ENCODE results near the gene MPV17.
"Not testable (repeated sequence)": the region's sequence is repeated elsewhere in the genome, so short reads cannot be mapped to it uniquely, and the experiment has no call there.

Gene MPV17

DNA sequence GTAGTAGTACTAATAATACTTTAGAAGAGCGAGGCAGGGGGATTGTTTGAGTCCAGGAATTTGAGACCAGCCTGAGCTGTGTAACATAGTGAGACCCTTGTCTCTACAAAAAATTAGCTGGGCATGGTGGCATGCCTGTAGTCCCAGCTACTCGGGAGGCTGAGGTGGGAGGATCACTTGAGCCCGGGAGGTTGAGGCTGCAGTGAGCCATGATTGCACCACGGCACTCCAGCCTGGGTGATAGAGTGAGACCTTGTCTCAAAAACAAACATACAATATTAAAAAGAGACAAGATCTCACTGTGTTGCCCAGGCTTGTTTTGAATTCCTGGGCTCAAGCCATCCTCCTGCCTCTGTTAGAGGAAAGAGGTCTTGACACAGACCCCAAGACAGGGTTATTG lies 22.3 kb downstream of the MPV17 start:
- not testable (repeated sequence) for DNase-seq (ENCODE audit: low read depth in 2 of 2, low spot score in 1 of 2)

DNA sequence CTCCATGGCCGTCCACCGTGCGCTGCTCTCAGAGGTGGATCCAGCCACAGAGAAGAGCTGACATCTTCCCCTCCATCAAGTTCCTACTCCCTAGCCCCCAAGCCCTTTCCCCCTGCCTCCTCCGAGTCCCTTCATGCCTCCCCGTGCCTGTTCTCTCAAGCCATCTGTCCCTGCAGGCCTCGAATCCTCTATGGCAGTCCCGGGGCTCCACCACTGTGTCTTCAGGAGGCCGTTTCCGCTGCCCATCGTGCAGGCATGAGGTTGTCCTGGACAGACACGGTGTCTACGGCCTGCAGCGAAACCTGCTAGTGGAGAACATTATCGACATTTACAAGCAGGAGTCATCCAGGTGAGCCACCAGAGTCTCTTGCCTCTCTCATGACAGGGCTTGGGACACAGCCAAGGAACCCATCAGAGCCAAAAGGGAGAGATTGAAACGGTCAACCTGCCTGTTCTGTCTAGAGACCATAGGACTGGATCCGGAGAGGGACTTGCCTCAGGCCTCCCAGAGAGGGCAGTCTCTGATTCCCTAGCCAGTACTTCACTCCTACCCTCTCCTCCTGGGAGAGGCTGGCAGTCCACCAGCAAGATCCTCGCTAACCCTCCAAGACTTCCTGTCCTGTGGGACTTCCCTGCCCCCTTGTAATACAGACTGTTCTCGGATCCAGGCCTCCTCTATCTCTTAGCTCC lies 24.4 kb downstream of the MPV17 start:
- no peak for DNase-seq (ENCODE audit: low read depth in 2 of 2, low spot score in 1 of 2)

DNA sequence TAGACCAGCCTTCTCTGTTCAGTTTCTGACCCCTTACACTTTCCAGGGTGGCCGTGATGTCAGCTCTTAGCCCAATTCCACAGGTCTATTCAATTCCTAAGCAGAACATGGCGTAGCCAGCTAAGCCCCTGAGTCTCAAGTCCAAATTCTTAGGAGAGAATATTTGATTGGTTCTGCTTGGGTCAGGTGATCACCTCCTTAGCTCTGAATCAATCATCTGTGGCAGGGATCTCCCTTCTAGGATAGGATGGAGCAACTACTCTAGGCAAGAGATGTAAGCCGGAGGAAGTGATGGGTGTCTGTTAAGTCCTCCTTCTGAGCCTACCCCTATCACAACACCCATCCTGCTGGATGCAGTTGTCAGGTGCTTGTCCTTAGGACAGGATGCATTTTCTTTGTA lies 25.7 kb downstream of the MPV17 start:
- DNase-seq (ENCODE audit: low read depth in 2 of 2, low spot score in 1 of 2): no peak

DNA sequence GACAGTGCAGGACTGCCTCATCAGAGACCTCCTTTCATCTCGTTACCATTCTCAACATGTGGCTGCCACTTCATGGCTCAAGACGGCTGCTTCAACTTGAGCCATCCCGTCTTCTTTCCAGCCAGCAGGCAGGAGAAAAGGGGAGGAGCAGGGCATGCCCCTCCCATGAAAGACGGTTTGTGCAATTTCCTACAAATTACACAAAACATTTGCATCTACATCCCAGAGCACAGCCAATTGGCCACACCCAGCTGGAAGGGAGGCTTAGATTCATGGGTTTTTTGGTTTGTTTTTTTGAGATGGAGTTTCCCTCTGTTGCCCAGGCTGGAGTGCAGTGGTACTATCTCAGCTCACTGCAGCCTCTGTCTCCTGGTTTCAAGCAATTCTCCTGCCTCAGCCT lies 26.4 kb downstream of the MPV17 start:
- no peak for DNase-seq (ENCODE audit: low read depth in 2 of 2, low spot score in 1 of 2)

DNA sequence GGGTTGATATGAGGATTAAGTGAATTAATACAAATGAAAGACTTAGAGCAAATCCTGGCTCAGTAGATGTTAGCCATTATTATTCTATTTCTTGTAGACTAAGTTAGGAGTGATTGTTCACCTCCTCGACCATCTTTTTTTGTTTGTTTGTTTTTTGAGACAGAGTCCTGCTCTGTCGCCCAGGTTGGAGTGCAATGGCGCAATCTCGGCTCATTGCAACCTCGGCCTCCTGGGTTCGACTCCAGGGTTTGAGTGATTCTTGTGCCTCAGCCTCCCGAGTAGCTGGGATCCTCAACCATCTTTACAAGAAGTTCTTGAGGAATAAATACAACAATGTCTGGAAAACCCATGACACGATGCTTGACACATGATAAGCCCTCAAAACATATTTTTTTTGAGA lies 28.0 kb downstream of the MPV17 start:
- DNase-seq (ENCODE audit: low read depth in 2 of 2, low spot score in 1 of 2): no peak

DNA sequence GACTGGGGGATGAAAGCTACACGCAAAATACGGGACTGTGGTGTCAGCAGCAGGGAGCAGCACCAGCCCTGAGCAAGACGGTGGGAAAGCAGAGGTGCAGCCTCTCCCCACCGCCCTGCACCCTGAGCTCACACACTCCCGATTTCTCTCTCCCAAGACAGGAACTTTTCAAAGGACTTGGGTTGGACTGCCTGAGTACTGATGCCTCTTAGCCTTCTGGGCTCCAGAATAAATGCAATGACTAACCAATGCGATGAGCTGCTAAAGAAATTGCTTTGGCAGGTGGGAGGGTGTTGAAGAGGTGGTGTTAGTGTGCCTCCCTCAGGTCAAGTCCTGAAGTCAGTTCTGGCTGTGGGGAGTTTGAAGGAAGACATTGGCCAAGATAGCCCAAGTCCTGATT lies 31.0 kb downstream of the MPV17 start:
- no peak for DNase-seq (ENCODE audit: low read depth in 2 of 2, low spot score in 1 of 2)

DNA sequence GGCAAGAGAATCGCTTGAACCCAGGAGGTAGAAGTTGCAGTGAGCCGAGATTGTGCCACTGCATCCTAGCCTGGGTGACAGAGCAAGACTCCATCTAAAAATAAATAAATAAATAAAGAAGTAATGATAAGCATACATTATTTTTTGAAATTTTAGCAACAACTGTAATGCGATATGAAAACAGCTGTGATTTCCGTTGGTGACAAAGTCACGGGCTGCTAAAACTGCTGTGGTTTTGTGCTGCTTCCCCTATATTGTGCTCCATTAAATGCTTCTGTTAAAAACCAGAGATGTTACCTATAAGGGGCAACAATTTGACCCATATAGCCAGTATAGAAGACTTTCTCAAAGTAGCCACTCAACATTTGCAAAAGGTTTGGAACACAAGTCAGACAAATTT lies 32.3 kb downstream of the MPV17 start:
- DNase-seq (ENCODE audit: low read depth in 2 of 2, low spot score in 1 of 2): no peak

DNA sequence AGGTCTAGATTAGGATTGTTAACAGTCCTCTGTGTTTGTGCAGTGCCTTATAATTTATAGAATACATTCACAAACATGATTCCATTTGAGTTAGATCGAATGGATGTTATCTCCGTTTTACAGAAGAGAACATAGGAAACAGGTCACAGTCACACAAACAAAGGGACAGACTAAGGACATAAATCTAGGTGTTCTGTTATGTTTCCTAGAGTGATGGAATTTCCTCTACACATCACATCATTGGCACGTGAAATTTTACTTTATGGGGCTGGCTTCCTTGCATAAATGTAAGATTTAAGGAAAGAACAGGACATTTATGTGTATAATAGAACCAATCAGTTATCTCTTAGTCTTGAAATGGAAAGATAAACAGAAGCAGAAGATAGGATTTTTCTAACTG lies 34.3 kb downstream of the MPV17 start:
- DNase-seq (ENCODE audit: low read depth in 2 of 2, low spot score in 1 of 2): no peak

DNA sequence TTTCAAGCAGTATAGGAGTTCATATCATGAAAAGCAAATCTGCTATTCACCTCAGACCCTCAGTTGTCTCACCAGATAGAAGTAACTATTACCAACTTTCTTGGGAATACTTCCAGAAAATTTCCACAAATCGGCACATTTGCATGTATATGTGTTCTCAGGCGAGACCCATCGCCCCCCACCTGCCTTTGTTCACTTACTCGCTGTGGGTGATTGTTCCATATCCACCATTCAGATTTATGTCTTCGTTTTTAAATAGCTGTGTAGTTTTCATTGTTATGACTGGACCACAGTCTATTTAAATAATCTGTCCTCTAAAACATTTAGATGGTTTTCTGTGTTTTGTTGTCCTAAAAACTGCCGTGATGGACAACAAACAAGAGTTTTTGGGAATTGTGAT lies 37.4 kb downstream of the MPV17 start:
- no peak for DNase-seq (ENCODE audit: low read depth in 2 of 2, low spot score in 1 of 2)

DNA sequence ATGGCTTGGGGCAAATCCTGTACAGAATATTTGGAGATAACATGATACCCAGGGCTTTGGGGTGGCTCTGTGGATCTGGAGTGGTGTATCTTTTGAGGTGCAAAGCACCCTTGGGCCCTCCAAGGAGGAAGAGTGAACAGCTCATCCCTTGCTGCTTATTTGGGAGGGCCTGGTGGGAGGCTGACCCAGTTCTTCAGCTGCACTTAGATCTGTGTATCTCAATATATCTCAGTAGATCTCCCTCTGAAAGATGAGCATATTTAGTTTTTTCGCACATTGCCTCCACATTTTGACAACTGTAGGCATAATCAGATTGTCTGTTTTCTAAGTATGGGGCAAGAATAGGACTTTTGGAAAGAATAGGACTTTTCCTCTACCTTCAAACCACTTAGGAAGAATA lies 37.9 kb downstream of the MPV17 start:
- DNase-seq (ENCODE audit: low read depth in 2 of 2, low spot score in 1 of 2): no peak

DNA sequence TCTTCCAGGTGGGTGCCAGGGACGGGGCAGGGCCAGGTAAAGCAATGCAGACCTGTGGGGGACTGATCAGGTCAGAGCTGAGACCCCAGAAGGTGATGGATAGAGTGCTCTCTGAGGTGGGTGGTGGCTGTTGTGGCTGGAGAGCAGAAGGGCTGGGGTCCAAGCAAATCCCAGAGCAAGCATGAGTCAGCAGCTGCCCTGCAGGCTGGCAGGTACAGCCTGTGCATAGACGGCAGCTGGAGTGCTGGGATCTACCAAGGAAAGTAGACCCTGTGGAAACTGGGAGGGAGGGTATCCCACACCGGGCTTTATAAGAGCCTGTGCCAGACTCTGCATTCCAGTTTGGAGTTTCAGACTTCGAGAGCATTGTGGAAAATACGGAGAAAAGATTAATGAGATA lies 40.0 kb downstream of the MPV17 start:
- no peak for DNase-seq (ENCODE audit: low read depth in 2 of 2, low spot score in 1 of 2)

DNA sequence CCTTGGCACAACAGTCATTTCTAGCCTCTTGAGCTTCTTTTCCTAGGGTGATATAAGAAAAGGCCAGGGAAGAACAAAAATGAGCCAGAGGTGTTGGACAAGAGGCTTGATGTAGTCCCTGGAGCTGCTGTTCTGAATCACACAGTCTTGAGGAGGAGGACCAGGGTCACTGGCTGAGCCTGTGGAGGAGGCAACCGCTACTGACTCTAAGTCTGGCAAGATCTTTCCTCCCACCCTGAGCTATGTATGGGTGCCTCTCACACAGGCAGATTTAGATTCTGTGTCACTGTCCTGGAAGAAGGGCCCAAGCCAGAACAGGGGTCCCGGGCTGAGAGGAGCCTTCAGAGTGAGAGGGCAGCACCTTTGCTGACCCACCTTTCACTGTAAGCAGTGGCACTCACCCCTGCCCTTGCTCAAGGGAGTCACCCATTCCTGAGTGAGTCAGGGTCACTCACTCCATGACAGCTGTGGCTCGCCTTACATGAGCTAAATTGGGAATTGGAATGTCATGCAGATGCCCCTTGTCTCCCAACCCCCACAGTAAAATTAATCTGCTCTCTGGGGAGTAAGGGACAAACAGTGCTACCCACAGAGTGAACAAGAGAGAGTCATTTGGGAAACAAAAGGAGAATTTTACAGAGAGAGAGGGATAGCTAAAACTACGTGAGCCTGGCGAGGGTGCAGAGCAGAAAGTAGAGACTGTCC lies 40.9 kb downstream of the MPV17 start, which contains the start of gene TRIM54:
Gene TRIM54 (plus strand): TSS at position 575 of the 705 bp plus-strand sequence. CDS start 303 bp downstream, outside the sequence.
- no peak for DNase-seq (ENCODE audit: low read depth in 2 of 2, low spot score in 1 of 2)

DNA sequence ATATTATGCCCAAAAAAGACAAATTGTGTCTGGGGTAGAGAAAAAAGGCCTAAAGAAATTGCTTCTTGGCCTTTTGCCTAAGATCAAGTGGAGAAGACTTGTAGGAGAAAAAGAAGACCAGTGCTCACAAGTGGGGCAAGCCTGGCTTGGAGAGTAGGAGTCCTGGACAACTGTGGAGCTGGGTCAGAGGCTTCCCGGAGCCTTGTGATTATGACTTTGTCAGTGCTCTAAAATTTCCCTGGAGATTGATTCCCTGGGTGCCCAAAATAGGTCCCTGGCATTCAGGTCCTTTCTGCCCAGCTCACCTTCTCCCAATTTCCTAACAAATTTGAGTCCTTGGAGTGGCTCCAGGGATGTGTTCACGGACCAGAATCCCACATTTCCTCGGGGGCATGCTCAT lies 41.5 kb downstream of the MPV17 start:
- no peak for DNase-seq (ENCODE audit: low read depth in 2 of 2, low spot score in 1 of 2)

DNA sequence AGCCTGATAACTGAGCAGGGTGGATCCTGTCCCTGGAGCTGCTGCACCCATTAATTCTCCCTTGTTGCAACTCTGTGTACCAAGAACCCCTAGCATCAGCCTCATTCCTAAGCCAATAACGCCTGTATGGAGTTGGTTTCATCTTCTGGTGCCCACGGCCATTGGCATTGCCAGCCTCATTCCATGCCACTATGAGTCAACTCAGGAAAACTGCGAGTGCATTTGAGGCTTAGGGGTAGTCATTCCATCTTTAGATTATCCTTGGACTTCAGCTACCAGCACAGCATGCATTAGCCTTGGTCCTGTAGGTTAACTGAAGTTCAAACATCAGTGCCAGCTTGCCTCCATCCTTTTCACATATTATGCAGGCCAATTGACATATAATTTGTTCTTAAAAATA lies 42.1 kb downstream of the MPV17 start:
- DNase-seq (ENCODE audit: low read depth in 2 of 2, low spot score in 1 of 2): no peak

DNA sequence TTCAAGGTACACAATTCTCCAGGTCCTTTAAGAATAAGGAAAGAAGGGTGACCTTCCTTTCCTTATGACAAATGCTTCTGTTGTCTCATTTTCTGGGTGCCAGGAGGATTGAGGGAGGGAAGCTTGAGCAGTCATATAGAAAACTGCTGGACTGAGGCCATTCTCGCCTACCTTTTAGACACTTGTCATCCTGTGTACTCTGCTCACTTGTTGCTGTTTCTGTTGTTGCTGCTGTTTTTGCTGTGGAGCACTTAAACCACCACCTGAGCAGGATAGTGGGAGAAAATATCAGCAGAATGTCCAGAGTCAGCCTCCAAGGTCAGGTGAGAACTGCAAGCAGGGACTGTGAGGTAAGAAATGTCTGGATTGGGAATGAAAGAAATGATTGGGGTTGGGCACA lies 44.9 kb downstream of the MPV17 start:
- no peak for DNase-seq (ENCODE audit: low read depth in 2 of 2, low spot score in 1 of 2)

DNA sequence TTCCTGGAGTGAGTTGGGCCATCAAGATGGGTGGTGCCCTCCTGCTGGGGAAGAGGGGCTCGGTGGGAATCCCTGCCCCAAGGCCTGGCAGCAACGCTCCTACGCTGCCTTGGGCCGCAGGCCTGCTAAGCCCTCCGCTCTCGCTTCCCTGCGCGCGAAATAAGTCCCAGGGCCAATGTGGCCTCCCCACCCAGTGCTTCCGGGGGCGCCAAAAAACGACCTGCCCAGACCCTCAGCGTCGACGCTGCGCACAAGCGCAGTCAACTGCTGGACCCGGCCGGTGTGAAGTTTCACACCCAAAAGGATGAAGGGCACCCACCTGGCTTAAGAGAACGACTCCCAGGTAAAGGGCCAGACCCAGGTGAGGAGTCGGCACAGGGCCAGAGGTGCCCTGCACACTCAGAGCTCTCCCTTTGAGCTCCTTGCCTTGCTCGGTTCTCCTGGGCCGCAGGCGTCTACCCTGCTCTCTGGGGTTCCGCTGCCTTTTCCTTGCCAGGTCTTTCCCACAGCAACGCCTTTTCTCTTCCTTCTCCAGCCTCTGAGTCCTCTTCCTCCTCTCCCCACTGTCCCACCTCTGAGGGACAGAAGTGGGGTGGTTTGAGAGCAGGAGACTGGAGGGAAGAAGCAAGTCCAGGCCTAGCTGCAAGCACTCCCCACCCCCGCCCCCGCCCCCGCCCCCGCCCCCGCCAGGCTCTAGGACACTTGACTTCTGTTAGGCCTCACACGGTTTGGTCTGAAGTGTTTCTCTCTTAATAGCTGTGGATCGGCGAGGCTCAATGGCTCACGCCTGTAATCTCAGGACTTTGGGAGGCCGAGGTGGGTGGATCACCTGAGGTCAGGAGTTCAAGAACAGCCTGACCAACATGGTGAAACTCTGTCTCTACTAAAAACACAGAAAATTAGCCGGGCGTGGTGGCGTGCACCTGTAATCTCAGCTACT lies 47.4 kb downstream of the MPV17 start, which contains the start of gene DNAJC5G:
Gene DNAJC5G (plus strand): TSS at position 223 of the 940 bp plus-strand sequence. CDS start 1,296 bp downstream, outside the sequence.
- DNase-seq (ENCODE audit: low read depth in 2 of 2, low spot score in 1 of 2): no peak

DNA sequence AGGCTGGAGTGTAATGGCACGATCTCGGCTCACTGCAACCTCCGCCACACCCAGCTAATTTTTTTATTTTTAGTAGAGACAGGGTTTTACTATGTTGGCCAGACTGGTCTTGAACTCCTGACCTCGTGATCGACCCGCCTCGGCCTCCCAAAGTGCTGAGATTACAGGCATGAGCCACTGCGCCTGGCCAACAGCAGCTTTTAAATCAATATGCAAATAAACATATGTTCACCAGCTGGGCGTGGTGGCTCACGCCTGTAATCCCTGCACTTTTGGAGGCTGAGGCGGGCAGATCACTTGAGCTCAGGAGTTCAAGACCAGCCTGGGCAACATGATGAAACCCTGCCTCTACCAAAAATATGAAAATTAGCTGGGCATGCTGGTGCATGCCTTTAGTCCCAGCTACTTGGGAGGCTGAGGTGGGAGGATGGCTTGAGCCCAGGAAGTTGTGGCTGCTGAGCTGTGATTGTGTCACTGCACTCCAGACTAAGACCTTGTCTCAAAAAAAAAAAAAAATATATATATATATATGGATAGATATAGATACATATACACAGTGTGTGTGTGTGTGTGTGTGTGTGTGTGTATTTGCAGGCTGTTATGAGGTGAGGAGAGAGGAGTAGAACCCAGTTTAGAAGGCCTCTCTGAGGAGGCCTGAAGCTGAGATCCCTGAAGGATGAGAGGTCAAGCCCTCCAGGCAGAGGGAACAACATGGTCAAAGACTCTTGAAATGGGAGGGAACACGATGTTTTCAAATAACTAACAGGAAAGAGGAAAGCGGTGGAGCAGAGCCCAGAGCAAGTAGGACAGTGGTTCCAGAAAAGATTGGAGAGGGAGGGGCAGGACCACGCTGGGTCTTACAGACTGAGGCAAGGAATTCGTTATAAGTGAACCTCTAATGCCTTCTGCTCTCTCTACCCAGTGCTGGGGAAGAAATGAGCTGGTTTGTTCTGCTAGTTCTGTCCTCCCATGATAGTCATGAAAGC lies 50.1 kb downstream of the MPV17 start:
- DNase-seq (ENCODE audit: low read depth in 2 of 2, low spot score in 1 of 2): not testable (repeated sequence)

DNA sequence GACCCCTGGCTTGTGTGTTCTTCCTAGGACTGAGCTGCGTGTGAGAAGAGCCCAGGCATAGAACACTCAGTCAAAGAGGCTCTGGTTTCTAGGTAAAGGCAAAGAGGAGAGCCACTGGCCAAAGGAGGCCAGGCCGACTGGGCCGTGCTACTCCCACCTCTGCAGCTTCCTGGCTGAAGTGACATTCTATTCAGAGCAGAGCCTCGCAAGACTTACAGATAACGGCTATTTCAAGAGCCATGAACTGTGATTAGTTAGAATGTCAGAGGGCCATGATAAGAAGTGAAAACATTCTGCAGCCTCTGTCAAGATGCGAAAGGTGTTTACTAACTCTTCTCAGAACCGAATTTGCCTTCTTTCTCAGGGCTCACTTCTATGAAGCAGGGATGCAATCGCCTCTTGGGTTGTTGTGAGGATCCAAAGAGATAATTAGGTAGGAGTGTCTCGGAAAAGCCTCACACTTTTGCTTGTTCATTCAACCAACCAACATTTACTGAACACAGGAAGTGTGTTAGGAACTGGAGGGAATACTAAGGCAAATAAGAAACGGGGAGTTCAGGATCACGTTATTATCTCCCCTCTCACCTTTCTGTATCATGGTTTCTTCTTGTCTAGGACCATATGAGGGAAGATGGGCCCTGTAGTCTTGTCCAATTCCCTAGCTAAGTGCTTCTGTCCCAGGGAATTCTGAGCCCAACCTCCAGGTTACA lies 51.1 kb downstream of the MPV17 start:
- no peak for DNase-seq (ENCODE audit: low read depth in 2 of 2, low spot score in 1 of 2)

DNA sequence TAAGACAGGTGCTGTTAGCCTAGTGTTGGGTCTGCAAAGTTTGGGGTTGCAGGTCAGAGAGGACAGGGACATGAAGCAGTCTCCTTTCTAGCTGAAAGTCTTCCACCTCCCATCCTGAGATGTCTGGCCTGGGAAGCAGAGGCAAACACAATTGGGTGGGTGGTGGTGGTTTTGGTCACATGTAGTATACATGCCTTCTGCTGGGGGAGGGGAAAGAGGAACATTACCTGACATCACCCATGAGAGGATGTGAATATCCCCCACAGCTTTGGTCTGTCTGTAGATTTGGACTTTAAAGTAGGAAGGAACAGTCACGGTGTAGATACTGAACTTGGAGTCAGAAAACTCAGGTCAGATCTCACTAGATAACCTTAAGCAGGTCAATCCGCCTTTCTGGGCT lies 52.2 kb downstream of the MPV17 start:
- no peak for DNase-seq (ENCODE audit: low read depth in 2 of 2, low spot score in 1 of 2)

DNA sequence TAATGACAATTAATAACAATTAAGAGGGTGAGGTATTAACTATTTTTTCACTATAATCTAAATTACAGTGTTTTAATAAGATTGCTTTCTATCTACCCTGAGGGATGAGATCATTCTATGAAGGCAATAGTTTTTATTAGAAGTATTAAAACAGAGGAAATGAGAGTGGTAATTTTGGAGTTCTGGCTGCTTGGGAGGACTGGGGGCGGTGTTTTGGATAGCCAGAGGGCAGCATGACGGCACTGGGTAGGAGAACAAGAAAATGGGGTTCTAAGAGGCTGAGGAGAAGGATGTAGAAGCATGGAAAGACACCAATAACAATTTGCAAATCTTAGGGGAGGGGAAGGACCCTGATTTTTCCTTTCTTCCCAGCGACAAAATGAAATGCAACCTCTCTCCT lies 52.8 kb downstream of the MPV17 start:
- no peak for DNase-seq (ENCODE audit: low read depth in 2 of 2, low spot score in 1 of 2)
